HG03064 (cell line): ENCODE data around the gene TTYH3.
A peak's percentile ranks its signal among the peaks of the same experiment; 100 is the strongest.

Source experiments
- ATAC-seq: cut with Tn5 transposase; IDR thresholded peaks from one replicate; pipeline ENCODE4 v1.9.1; 2021; ENCODE audit warnings: low read depth; ENCODE audit not compliant: unreplicated experiment

Gene TTYH3

DNA sequence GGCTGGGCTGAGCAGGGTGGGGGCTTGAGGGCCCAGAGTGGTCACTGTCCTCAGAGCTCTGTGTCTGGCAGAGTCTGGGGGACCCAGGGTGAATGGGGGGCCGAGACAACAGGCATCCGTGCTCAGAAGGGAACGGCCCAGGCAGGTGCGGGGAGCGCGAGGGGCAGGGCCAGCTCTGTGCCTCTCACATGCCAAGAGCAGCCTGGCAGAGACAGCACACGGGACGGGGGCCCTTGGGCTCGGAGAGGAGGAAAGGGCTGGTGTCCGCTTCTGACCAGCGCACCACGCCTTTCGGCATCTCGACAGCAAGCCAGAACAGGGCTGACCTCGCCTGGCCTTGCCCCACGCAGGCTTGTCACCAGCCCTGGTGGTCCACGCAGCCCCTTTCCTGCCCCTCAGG, 69.6 kb downstream of the TTYH3 start:
- no peak for ATAC-seq

DNA sequence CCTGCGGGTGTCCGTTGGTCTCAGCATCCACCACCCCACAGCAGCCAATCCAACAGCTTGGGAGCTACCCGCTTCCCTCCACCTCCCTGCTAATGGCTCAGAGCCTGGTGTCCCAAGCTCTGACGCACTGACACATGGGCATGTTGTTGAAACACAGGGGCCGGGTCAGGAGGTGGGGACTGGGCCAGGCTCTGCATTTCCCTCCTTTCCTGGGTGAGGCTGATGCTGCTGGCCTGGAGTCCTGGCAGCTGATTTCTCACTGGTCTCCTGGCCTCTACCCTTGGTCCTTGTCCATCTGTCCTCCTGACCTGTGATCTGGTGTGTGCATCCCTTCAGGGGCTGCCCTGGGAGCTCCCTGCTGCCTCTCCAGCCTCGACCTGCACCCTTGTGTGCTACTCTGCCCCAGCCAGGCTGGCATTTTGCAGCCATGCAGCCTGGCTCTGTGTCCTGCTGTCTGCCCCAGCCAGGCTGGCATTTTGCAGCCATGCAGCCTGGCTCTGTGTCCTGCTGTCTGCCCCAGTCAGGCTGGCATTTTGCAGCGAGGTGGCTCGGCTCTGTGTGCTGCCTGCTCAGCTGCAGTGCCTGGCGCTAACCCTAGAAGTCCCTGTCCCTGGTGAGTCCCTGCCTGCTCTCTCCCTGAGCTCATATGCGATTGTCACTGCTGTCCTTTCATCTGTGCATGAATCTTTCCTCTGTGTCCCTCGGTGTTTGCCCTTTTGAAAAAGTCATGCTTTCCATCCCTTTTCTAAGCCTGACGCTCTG, 70.2 kb downstream of the TTYH3 start:
- ATAC-seq: no peak

DNA sequence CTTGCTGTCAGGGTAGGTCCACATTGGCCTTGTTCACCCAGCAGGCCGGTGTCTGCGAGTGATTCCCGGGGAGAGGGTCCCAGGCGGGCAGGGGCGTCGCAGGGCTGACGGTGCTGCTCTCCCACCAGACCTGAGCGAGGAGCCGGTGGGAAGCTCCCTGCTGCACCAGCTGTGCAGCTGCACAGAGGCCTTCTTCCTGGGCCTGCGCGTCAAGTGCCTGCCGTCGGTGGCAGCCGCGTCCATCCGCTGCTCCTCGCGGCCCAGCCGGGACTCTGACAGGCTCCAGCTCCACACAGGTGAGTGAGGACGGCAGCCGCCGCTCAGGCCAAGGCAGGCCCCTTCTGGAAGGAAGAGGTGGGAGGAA, 70.8 kb downstream of the TTYH3 start:
- no peak for ATAC-seq

DNA sequence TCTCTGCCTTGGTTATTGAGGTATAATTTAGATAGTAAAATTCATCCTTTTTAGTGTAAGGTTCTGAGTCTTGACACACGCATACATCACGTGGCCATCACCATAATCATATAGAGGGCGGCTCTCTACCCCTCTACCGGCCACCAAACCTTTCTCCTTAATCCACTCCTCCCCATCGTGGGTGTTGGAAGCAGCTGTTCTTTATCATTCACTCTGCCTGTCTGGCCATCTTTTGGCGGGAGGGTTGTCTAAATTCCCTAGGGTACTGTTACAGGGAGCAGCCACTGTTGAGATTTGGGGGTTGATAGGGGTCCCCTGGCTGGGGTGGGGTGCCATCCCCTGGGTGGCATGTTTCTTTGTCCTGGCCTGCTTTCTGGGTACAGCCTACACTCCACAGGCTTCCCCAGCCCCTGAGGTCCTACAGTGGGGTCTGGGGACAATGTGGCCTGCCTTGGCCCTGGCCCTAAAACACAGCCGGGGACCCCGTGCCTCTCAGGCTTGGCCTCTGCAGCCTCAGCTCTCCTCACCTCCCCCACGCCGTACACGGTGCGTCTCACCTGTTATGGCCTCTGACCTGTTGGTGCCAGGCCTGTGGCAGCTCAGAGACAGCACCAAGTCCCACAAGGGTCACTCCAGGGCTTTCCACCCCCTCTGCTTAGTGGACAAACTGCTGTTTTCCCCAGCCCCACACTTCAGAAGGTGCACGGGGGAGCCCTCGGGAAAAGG, 73.7 kb downstream of the TTYH3 start:
- ATAC-seq: no peak

DNA sequence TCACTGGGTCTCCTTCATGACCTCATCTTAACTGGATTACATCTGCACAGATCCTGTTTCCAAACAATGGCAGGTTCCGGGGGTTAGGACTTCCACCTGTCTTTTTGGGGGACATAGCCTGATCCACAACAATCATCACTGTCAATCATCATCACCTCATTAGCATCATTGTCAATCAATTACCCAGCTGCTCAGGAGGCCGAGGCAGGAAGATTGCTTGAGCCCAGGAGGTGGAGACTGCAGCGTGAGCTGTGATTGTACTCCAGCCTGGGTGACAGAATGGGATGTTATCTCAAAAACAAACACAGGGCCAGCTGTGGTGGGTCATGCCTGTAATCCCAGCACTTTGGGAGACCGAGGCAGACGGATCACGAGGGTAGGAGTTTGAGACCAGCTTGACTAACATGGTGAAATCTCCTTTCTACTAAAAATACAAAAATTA, 74.9 kb downstream of the TTYH3 start:
- no peak for ATAC-seq

DNA sequence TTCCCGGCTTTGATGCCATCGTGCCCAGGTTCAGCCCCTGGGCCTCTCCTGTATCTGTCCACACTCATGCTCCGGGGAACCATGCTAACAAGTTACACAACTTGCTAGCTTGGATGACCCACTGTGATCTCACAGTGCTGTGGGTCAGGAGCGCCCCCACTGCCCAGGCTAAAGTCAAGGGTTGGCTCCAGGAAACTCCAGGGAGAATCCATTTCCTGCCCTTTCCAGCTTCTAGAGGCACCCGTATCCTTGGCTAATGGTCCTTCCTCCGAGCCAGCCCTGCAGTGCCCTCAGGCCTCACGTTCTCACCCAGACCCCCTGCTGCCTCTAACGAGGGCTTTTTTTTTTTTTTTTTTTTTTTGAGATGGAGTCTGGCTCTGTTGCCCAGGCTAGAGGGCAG, 75.7 kb downstream of the TTYH3 start:
- no peak for ATAC-seq

DNA sequence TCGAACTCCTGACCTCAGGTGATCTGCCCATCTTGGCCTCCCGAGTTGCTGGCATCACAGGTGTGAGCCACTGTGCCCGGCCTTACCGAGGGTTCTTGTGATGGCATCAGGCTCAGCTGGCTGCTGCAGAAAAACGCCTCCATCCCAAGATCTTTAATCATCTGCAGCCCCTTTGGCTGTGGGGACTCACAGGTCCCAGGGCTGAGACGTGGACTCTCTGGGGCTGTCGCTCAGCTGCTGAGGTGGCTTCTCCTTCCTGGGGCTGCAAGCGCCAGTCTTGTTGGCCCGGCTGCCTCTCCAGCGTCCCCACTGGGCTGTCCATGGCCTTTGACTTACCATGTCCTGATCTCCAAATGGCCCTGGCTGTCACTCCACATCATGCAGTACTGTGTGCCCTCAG, 76.3 kb downstream of the TTYH3 start:
- ATAC-seq: no peak

DNA sequence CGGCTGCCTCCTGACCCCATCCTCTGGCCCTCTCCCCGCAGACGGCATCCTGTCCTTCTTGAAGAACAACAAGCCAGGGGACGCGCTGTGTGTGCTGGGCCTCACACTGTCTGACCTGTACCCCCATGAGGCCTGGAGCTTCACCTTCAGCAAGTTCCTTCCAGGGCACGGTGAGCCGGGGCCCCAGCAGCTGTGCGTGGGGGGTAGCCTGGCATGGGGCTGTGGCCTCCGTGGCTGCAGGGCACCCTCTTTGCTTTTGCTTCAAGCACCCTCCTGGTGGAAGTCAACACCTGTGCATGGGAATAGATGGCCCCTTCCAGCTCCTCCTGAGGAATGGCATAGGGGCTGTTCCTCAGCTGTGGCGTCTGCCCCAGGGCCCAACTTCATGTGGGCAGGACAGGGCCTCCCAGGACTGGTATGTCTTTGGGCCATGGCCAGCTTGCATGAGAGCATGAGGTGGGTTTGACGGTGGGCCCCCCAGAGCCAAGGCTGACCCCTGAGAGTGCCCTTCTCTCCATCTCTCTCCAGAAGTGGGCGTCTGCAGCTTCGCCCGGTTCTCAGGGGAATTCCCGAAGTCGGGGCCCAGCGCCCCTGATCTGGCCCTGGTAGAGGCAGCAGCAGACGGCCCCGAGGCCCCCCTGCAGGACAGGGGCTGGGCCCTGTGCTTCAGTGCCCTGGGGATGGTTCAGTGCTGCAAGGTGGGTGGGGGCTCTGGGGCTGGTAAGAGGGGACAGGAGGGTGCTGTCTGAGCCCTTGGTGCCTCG, 76.9 kb downstream of the TTYH3 start:
- no peak for ATAC-seq

DNA sequence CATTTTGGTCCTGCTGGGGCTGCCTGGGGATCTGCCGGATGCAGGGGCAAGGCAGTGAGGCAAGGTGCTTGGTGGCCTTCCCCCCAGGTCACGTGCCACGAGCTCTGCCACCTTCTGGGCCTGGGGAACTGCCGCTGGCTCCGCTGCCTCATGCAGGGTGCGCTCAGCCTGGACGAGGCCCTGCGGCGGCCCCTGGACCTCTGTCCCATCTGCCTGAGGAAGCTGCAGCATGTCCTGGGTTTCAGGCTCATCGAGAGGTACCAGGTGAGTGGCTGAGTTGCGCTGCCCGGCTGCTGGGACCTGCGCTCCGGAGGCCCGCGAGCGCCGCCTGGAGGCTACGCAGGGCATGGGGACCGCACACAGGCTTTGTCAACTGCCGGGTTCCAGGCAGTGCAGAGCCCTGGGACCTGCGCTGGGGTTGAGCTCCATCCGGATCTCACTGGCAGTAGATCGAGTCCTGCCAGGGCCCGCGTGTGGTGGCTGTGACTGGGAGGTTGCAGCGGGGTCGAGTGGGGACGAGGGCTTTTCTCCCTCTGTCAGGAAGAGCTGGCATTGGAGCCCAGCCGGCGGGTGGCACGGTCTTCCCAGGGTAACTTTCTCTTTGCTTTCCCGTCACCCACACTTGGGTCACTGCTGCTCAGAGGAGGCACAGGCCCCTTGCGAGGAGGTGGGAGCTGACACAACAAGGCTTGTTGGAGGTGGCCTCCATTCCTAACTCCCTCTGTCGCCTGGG, 77.9 kb downstream of the TTYH3 start:
- peak; percentile 45 for ATAC-seq

DNA sequence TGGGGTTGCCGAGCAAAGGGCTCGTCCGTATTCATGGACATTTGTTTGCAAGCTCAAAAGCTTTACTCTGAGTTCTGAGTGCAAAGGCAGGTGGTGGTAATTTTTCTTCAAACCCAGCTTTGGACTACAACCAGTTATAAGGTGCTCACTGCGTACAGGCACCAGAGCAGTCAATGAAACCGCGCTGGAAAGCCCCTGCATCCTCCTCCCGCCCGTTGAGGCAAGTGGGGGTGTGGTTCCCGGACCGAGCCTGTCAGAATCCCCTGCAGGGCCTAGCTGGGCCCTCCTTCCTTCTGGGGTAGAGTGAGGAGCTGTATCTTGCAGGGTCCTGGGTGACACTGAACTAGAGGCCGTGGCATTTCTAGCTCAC, 78.5 kb downstream of the TTYH3 start:
- peak; percentile 61 for ATAC-seq

DNA sequence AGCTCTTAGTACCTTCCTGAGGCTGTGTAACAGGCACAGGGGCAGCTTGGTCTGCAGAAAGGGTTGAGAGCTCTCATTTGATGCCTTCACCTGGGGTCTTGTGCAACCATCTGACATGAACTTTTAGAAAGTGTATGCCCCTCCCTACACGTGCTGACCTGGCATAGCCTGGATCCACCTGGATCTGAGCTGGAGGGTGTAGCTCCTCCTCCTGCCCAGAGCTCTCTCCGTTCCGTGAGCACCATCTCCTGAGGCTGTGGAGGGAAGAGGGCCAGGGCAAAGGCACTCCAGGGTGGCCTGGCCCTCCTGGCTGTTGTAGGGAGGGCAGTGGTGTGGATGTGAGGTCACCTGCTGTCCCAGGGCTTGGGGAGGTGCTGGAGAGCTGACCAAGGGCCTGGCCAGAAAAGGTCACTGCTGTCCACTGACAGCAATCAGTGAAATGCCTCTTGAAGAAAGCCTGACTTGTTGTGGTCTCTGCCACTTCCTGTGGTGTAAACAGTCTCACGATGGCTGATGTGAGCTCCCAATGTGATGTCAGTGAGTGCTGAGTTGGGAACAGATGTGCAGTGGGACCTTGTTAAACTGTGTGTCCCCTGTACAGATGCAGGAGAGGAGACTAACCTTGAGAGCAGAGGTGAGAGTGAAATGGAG, 79.2 kb downstream of the TTYH3 start:
- ATAC-seq: no peak

DNA sequence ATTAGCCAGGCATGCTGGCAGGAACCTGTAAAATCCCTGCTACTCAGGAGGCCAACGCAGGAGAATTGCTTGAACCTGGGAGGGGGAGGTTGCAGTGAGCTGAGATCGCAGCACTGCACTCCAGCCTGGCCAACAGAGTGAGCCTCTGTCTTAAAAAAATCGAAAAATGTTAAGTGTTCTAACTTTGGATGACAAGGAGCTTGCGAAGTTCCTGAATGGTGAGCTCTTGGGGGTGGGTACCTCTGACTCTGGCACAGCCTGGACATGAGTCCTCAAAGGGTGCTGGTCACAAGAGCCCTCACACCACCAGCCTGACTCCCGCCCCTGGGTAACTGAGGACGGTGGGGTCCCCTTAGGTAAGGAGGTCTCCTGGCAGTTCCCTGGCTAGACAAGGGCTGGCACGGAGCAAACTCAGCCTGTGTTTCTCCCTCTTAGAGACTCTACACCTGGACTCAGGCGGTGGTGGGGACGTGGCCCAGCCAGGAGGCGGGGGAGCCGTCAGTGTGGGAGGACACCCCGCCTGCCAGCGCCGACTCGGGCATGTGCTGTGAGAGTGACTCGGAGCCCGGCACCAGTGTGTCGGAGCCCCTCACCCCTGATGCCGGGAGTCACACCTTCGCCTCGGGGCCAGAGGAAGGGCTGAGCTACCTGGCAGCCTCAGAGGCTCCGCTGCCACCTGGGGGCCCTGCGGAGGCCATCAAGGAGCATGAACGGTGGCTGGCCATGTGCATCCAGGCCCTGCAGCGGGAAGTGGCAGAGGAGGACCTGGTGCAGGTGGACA, 80.3 kb downstream of the TTYH3 start:
- ATAC-seq: no peak

DNA sequence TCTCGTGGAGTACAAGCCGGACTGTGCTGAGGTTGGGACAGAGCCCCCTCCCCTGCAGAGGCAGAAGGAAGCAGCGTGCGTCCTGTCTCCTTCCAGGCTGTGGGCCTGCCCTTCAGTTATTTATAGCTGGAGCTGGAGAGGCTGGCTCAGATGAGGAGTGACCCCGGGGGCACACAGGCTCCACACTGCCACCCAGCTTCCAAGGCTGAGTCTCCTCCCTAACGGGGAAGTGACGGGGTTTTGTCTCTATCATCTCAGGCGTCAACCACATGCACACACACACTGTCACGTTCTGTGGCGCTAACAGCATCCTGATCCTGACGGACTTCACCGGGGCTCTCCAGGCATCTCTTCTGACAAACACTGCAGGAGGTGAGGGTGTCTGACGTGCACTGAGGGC, 81.6 kb downstream of the TTYH3 start:
- ATAC-seq: no peak

DNA sequence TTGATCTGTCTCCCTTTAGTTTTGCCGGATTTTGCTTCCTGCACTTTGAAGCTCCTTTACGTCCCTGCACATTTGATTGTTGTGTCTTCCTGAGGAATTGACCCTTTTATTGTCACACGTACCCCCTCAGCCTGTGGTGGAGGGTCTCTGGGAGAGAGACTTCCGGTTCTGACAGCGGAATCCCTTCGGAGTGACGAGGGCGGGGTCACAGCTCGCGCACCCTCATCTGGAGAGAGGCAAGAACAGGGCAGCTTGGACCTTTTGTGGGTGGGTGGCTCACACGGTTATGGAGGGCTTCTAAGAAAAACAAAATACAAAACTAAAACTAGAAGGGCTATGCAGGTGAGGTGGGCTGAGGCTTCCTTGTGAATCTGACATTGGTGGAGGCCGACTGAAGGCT, 82.2 kb downstream of the TTYH3 start:
- ATAC-seq: no peak
